Measurements from ENCODE around the gene SLC29A3. TPM values are rescaled to one million over a fixed set of nuclear protein-coding genes. Genes with fewer than 3 reads are reported as not detected.

SLC29A3 gene
- total RNA-seq, 4 donors from 2014 or later: 0.87 to 3.1 (median 2.3) TPM

GRCh38 chr10:71312220-71312619, 6.8 kb upstream of the SLC29A3 start:
- WGBS, 2 donors: 41 to 50% methylated on average over 1 of the region's 1 CpG
- no peak for TF ChIP-seq CTCF (IDR thresholded peaks at IDR 0.05)
- Histone ChIP-seq H3K27ac (no peak overlapping the region), H3K36me3 (no peaks in the 10 kb centered on the region), H3K4me3 (no peak overlapping the region), H3K27me3 (peaks cover 0 to 34% (median 0%) of the 10 kb centered on the region in 4 donors), H3K4me1 (peaks cover 11 to 27% (median 15%) of the 10 kb centered on the region in 3 donors), H3K9me3 (no peaks in the 10 kb centered on the region)
- intact Hi-C loops (cut with DNase I): loop anchor here (10.0 kb wide), 2 partner anchors 73 to 393 kb away; no protein-coding TSS in a partner anchor
- no peak for DNase-seq

GRCh38 chr10:71312811-71313789, 6.0 kb upstream of the SLC29A3 start:
- peak overlapping the region in 3 of 4 donors; percentile 63 to 82 (median 78) for H3K27ac ChIP-seq
- intact Hi-C loops (cut with DNase I): loop anchor here (10.0 kb wide), 2 partner anchors 72 to 392 kb away; no protein-coding TSS in a partner anchor
- TF ChIP-seq CTCF (IDR thresholded peaks at IDR 0.05) (no peak), POLR2A (IDR thresholded peaks at IDR 0.05) (no peak)
- H3K36me3 ChIP-seq: no peaks in the 10 kb centered on the region
- H3K4me1 ChIP-seq: peaks cover 11 to 27% (median 15%) of the 10 kb centered on the region in 3 donors
- WGBS, 2 donors: 14 to 28% methylated on average over 16 to 18 of the region's 19 CpGs
- no peaks in the 10 kb centered on the region for H3K9me3 ChIP-seq
- no peak for DNase-seq
- peaks cover 0 to 34% (median 0%) of the 10 kb centered on the region in 4 donors for H3K27me3 ChIP-seq
- H3K4me3 ChIP-seq: peak overlapping the region in 2 of 4 donors; percentile 11 to 20

DNA sequence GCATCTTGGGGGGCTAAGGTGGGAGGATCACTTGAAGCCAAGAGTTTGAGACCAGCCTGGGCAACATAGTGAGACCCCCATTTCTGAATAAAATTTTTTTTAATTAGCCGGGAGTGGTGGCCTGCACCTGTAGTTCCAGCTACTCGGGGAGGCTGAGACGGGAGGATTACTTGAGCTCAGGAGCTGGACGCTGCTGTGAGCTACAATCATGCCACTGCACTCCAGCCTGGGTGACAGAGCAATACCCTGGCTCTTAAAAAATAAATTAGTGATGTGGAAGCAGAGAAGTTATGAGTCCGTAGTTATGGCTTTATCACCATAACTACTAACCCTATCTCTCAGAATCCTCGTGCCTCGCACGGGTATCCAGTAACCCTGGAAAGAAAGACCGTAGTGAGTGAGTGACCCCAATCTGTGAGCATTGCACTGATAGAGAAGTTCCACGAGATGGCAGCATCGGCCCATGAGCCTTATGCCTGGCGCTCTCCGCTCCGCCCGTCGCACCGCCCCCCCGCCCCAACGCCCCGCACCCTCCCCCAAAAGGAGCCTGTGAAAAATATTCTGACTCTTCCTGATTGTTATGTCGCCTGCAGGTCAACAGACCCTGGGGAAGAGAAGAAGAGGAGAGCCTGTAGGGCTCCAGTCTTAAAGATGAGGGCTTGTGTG, 4.9 kb upstream of the SLC29A3 start:
- H3K27me3 ChIP-seq: peaks cover 0 to 34% (median 0%) of the 10 kb centered on the region in 4 donors
- peak overlapping the region in 3 of 4 donors; percentile 63 to 82 (median 78) for H3K27ac ChIP-seq
- no peaks in the 10 kb centered on the region for H3K36me3 ChIP-seq
- H3K4me3 ChIP-seq: peak overlapping the region in 1 of 4 donors; percentile 13
- no peaks in the 10 kb centered on the region for H3K9me3 ChIP-seq
- peak; percentile 7 for DNase-seq
- intact Hi-C loops (cut with DNase I): loop anchor here (10.0 kb wide), 2 partner anchors 71 to 391 kb away; no protein-coding TSS in a partner anchor
- 4 to 5% methylated on average over 7 to 20 of the region's 21 CpGs for WGBS, 2 donors
- TF ChIP-seq POLR2A (IDR thresholded peaks at IDR 0.05) (no peak), CTCF (IDR thresholded peaks at IDR 0.05) (peak; percentile 55 to 92 (median 68))
- H3K4me1 ChIP-seq: peaks cover 15 to 35% (median 17%) of the 10 kb centered on the region in 3 donors

DNA sequence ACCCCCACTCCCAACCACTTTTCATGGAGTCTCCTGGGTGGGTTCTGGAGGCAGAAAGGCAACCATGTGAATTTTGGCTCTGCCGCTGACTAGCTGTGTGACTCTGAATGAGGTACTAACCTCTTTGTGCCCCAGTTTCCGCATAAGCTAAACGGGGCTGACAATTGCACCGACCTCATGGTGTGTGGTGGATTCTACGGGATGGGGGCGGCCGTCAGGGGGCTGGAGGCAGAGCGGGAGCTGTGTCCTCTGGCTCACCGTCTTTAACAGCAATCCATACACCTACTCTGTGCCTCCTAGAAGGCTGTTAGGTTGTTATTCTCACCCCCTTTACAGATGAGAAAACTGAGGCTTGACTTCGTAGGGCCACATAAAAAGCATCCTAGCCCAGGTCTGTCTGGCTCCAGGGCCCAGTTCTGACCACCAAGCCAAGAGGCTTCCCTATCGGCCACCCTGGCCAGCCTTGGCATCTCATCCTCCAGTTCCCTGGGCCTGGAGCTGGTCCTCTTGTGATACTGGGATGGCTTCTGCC, 4.3 kb upstream of the SLC29A3 start:
- Histone ChIP-seq H3K4me3 (peak overlapping the region in 1 of 4 donors; percentile 13), H3K27ac (no peak overlapping the region), H3K4me1 (peaks cover 18 to 41% (median 21%) of the 10 kb centered on the region in 3 donors), H3K36me3 (no peaks in the 10 kb centered on the region), H3K9me3 (no peaks in the 10 kb centered on the region), H3K27me3 (peaks cover 0 to 28% (median 0%) of the 10 kb centered on the region in 4 donors)
- TF ChIP-seq CTCF (IDR thresholded peaks at IDR 0.05) (no peak), POLR2A (IDR thresholded peaks at IDR 0.05) (no peak)
- 40 to 56% methylated on average over 10 to 11 of the region's 11 CpGs for WGBS, 2 donors
- DNase-seq: no peak
- intact Hi-C loops (cut with DNase I): loop anchor here (5.0 to 10.0 kb wide), 3 partner anchors 70 to 390 kb away; no protein-coding TSS in a partner anchor
